GM18511 (cell line): ENCODE measurements around the gene SCNN1B.
"Not testable (repeated sequence)": the region's sequence is repeated elsewhere in the genome, so short reads cannot be mapped to it uniquely, and the experiment has no call there.

ENCODE experiments used
- ATAC-seq: cut with Tn5 transposase; IDR thresholded peaks from one replicate; pipeline ENCODE4 v1.9.1; 2021; ENCODE audit warnings: mild to moderate bottlenecking, moderate library complexity; ENCODE audit not compliant: unreplicated experiment

SCNN1B gene

GRCh38 chr16:23353440-23353839 lies 51.3 kb downstream of the SCNN1B start:
- ATAC-seq, result no peak

GRCh38 chr16:23354246-23354645 lies 52.1 kb downstream of the SCNN1B start:
- no peak for ATAC-seq

- ATAC-seq, result no peak
These were observed 53.1 kb downstream of the SCNN1B start for GRCh38 chr16:23355106-23355670.

- ATAC-seq, result no peak
These were observed 54.8 kb downstream of the SCNN1B start for GRCh38 chr16:23356941-23357340.

- no peak for ATAC-seq
These were observed 55.7 kb downstream of the SCNN1B start for GRCh38 chr16:23357761-23358290.

GRCh38 chr16:23359092-23359760 lies 57.1 kb downstream of the SCNN1B start:
- no peak for ATAC-seq

- ATAC-seq, result no peak
These were observed 60.6 kb downstream of the SCNN1B start for GRCh38 chr16:23362460-23363317.

- ATAC-seq, result no peak
These were observed 63.6 kb downstream of the SCNN1B start for GRCh38 chr16:23365602-23366240.

- not testable (repeated sequence) for ATAC-seq
These were observed 64.2 kb downstream of the SCNN1B start for GRCh38 chr16:23366341-23366740.

- no peak for ATAC-seq
These were observed 65.5 kb downstream of the SCNN1B start for GRCh38 chr16:23367564-23367963.

- no peak for ATAC-seq
These were observed 65.9 kb downstream of the SCNN1B start for GRCh38 chr16:23367988-23368387.

- no peak for ATAC-seq
These were observed 66.4 kb downstream of the SCNN1B start for GRCh38 chr16:23368469-23368868.

- no peak for ATAC-seq
These were observed 67.3 kb downstream of the SCNN1B start for GRCh38 chr16:23369416-23369815.

- ATAC-seq, result no peak
These were observed 69.3 kb downstream of the SCNN1B start for GRCh38 chr16:23371368-23371767.

- ATAC-seq, result no peak
These were observed 71.5 kb downstream of the SCNN1B start for GRCh38 chr16:23373436-23374219.

- ATAC-seq, result no peak
These were observed 72.8 kb downstream of the SCNN1B start for GRCh38 chr16:23374721-23375510.

GRCh38 chr16:23375643-23376042 lies 73.5 kb downstream of the SCNN1B start:
- no peak for ATAC-seq

- no peak for ATAC-seq
These were observed 75.2 kb downstream of the SCNN1B start for GRCh38 chr16:23377071-23377931.

- ATAC-seq, result no peak
These were observed 76.2 kb downstream of the SCNN1B start for GRCh38 chr16:23378256-23378655.
